Upper lobe of left lung (tissue), 4 donors: ENCODE results near the gene FMN2.

Experiments used
- CTCF ChIP-seq, 6 experiments: fragments of 450-650 bp in 4 of 6; fragments of 200-600 bp in 2 of 6; sonication (generic) in 2 of 6; IDR thresholded peaks; one replicate each; pipeline ENCODE4 v1.5.1; 2016 to 2019; ENCODE audit warnings: antibody characterized with exemption in 6 of 6
- EP300 ChIP-seq, 4 donors: sonication (generic); formaldehyde crosslinking; IDR thresholded peaks; one replicate each; pipeline ENCODE4 v1.5.1; 2017; ENCODE audit warnings: antibody characterized with exemption in 4 of 4, control low read depth in 2 of 4

GRCh38 chr1:240338837-240339236 is 247.2 kb downstream of the FMN2 start:
- TF ChIP-seq EP300 (IDR thresholded peaks at IDR 0.05) (no peak), CTCF (IDR thresholded peaks at IDR 0.05) (no peak)
